Measurements from ENCODE around the gene TNKS1BP1. TPM values are rescaled to one million over a fixed set of nuclear protein-coding genes. Genes with fewer than 3 reads are reported as not detected.
A peak's percentile ranks its signal among the peaks of the same experiment; 100 is the strongest.

Gene TNKS1BP1
- total and polyA plus RNA-seq, 9 of the 15 experiments (the other 6 are each of a cell fraction or from before 2014, with no cell fraction given): 1.1 to 47.2 (median 10.9) TPM

- TF ChIP-seq, protein P1, sequence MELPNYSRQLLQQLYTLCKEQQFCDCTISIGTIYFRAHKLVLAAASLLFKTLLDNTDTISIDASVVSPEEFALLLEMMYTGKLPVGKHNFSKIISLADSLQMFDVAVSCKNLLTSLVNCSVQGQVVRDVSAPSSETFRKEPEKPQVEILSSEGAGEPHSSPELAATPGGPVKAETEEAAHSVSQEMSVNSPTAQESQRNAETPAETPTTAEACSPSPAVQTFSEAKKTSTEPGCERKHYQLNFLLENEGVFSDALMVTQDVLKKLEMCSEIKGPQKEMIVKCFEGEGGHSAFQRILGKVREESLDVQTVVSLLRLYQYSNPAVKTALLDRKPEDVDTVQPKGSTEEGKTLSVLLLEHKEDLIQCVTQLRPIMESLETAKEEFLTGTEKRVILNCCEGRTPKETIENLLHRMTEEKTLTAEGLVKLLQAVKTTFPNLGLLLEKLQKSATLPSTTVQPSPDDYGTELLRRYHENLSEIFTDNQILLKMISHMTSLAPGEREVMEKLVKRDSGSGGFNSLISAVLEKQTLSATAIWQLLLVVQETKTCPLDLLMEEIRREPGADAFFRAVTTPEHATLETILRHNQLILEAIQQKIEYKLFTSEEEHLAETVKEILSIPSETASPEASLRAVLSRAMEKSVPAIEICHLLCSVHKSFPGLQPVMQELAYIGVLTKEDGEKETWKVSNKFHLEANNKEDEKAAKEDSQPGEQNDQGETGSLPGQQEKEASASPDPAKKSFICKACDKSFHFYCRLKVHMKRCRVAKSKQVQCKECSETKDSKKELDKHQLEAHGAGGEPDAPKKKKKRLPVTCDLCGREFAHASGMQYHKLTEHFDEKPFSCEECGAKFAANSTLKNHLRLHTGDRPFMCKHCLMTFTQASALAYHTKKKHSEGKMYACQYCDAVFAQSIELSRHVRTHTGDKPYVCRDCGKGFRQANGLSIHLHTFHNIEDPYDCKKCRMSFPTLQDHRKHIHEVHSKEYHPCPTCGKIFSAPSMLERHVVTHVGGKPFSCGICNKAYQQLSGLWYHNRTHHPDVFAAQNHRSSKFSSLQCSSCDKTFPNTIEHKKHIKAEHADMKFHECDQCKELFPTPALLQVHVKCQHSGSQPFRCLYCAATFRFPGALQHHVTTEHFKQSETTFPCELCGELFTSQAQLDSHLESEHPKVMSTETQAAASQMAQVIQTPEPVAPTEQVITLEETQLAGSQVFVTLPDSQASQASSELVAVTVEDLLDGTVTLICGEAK (IDR thresholded peaks at IDR 0.05): peak; percentile 58
- TF ChIP-seq, protein P1 (CRISPR knock-in tag; IDR thresholded peaks at IDR 0.05): no peak
- TF ChIP-seq ZBTB8A (IDR thresholded peaks at IDR 0.05; ENCODE audit: partially characterized antibody): no peak
- TF ChIP-seq ZNF184 (CRISPR knock-in tag; IDR thresholded peaks at IDR 0.05): no peak
- TF ChIP-seq E2F6 (IDR thresholded peaks at IDR 0.05; ENCODE audit: borderline replicate concordance in 1 of 2, extremely low read depth in 1 of 2, insufficient read depth in 1 of 2, insufficient read length in 1 of 2, low read depth in 1 of 2, low read length in 1 of 2, poor library complexity in 1 of 2, severe bottlenecking in 1 of 2): peak in 1 of 2 experiments; percentile 48
- TF ChIP-seq, protein P2, sequence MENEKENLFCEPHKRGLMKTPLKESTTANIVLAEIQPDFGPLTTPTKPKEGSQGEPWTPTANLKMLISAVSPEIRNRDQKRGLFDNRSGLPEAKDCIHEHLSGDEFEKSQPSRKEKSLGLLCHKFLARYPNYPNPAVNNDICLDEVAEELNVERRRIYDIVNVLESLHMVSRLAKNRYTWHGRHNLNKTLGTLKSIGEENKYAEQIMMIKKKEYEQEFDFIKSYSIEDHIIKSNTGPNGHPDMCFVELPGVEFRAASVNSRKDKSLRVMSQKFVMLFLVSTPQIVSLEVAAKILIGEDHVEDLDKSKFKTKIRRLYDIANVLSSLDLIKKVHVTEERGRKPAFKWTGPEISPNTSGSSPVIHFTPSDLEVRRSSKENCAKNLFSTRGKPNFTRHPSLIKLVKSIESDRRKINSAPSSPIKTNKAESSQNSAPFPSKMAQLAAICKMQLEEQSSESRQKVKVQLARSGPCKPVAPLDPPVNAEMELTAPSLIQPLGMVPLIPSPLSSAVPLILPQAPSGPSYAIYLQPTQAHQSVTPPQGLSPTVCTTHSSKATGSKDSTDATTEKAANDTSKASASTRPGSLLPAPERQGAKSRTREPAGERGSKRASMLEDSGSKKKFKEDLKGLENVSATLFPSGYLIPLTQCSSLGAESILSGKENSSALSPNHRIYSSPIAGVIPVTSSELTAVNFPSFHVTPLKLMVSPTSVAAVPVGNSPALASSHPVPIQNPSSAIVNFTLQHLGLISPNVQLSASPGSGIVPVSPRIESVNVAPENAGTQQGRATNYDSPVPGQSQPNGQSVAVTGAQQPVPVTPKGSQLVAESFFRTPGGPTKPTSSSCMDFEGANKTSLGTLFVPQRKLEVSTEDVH (IDR thresholded peaks at IDR 0.05; ENCODE audit: low read depth, partially characterized antibody): peak; percentile 30
- TF ChIP-seq TAF15 (IDR thresholded peaks at IDR 0.05; ENCODE audit: low read depth, low read length): no peak
- TF ChIP-seq CXXC5 (CRISPR knock-in tag; IDR thresholded peaks at IDR 0.05): peak; percentile 71
- peak in 1 of 2 experiments; percentile 83; a peak in 2 of 4 replicates for TF ChIP-seq MLLT1 (IDR thresholded peaks at IDR 0.05)
- TF ChIP-seq SPI1 (IDR thresholded peaks at IDR 0.05; ENCODE audit: borderline replicate concordance, low read depth, low read length): no peak
- TF ChIP-seq IRF2 (CRISPR knock-in tag; IDR thresholded peaks at IDR 0.05): no peak
Measured at GRCh38 chr11:57324886-57325734, at the start of gene TNKS1BP1 (continued).

Measured in K562 (cell line).